ENCODE data around the gene PARD3B. TPM values are rescaled to one million over a fixed set of nuclear protein-coding genes. Genes with fewer than 3 reads are reported as not detected.

PARD3B gene
- total RNA-seq, 1 donor: 53.1 TPM

GRCh38 chr2:204638471-204639194 lies 93.4 kb downstream of the PARD3B start:
- no peak overlapping the region for H3K4me3 ChIP-seq (ENCODE audit: low read depth, low read length)
- no peak for TF ChIP-seq CTCF (IDR thresholded peaks at IDR 0.05; ENCODE audit: insufficient read depth, low read depth, low read length)

GRCh38 chr2:204643326-204643725 lies 98.1 kb downstream of the PARD3B start:
- H3K4me3 ChIP-seq (ENCODE audit: low read depth, low read length): no peak overlapping the region
- DNase-seq (ENCODE audit: low read depth): peak; percentile 59
- TF ChIP-seq CTCF (IDR thresholded peaks at IDR 0.05; ENCODE audit: insufficient read depth, low read depth, low read length): no peak

More at GRCh38 chr2:204638471-204639194, 93.4 kb downstream of the PARD3B start:
- no peak for DNase-seq (ENCODE audit: low read depth)

- H3K4me3 ChIP-seq (ENCODE audit: low read depth, low read length): no peak overlapping the region
- DNase-seq (ENCODE audit: low read depth): peak; percentile 46
- TF ChIP-seq CTCF (IDR thresholded peaks at IDR 0.05; ENCODE audit: insufficient read depth, low read depth, low read length): no peak
Observed at GRCh38 chr2:204645018-204645773, 99.9 kb downstream of the PARD3B start.

- no peak for TF ChIP-seq CTCF (IDR thresholded peaks at IDR 0.05; ENCODE audit: insufficient read depth, low read depth, low read length)
- no peak overlapping the region for H3K4me3 ChIP-seq (ENCODE audit: low read depth, low read length)
- DNase-seq (ENCODE audit: low read depth): no peak
Observed at GRCh38 chr2:204647626-204648025, 102.4 kb downstream of the PARD3B start.

GRCh38 chr2:204650611-204651010 lies 105.3 kb downstream of the PARD3B start:
- DNase-seq (ENCODE audit: low read depth): no peak
- no peak overlapping the region for H3K4me3 ChIP-seq (ENCODE audit: low read depth, low read length)
- no peak for TF ChIP-seq CTCF (IDR thresholded peaks at IDR 0.05; ENCODE audit: insufficient read depth, low read depth, low read length)

- TF ChIP-seq CTCF (IDR thresholded peaks at IDR 0.05; ENCODE audit: insufficient read depth, low read depth, low read length): no peak
- DNase-seq (ENCODE audit: low read depth): no peak
- H3K4me3 ChIP-seq (ENCODE audit: low read depth, low read length): no peak overlapping the region
Observed at GRCh38 chr2:204652063-204652462, 106.8 kb downstream of the PARD3B start.
